NCI-H526 (cell line): Measurements from ENCODE around the gene GFOD1.

ENCODE experiments used
- DNase-seq, 2 experiments: peaks; one replicate each; lab custom pipeline; 2025; lab: John Stamatoyannopoulos, UW

GFOD1 gene

DNA sequence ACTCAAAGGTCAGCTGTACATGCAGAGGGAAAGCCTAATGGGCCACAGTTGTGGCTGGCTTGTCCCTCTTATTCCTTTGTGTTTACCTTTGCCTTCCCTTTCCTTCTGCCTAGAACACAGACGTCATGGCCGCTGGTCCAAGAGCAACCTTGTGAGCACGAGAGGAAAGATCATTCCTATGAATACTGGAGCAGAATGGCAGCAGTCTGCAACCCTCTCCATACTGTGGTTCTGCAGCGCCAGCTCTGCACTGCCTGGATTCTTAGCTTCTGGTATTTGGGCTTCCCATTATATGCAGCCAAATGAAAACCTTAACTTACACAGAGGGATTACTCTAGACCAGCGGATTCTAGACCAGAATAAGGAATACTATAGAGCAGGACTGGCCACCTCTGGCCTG is 171.5 kb downstream of the GFOD1 start:
- no peak for DNase-seq

DNA sequence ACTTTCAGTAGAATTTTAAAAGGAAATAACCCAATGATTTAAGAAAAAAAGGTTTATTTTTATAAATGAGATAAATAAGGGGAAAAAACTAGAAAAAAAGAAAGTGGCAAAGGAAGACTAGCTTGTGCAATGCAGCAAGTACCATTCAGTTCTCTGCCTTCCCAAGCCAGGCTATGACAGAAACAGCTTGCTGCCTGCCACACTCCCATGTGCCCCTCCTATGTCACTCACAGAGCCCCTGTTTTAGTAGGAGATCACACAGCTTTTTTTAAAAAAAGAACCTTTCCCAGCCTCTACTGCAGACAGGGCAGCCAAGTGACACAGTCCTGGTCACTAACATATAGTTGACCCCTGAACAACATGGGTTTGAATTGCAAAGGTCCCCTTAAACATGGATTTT is 172.6 kb downstream of the GFOD1 start:
- no peak for DNase-seq

DNA sequence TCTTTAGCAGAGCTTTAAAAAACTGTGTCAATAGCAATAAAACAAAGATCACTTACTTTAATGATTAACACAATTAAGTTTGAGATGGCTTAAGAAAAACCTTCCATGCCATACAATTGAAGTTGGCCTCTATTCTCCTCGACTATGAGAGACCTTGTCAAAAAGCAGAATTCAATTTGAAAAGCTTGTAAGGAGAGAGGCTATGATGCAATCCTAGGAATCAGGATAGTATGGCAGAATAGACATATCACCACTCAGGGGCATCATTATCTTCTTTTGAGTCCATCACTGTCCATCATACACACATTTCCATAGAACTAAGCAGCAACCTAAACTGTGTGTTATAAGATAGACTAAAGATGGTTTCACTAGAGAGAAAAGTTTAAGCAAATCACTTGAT is 176.2 kb downstream of the GFOD1 start:
- DNase-seq = no peak

DNA sequence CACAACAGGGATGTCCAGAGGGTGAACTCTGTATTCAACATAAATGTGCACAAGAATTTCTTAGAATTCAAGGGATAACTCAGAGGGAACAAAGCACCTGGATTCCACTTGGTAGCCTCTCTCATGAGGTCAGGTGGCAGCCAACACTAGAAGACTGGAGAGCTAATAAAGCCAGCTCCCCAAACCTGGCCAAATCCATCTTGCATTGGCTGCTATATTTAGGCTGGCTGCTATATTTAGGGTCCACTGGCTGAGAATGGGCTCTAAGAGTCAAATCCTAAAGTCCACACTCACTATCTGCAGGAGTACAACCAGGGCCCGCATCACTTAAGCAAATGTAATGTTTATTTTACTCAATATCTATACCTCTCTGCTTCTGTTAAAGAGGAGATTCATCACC is 179.1 kb downstream of the GFOD1 start:
- no peak for DNase-seq
